GM18858 (cell line): ENCODE data around the gene YARS1.

Experiments
- ATAC-seq: cut with Tn5 transposase; IDR thresholded peaks from one replicate; pipeline ENCODE4 v1.9.1; 2021; ENCODE audit not compliant: unreplicated experiment

The YARS1 gene

GRCh38 chr1:32766328-32766972, 50.7 kb downstream of the YARS1 start:
- ATAC-seq: no peak

- ATAC-seq: no peak
Measured at GRCh38 chr1:32765570-32766327, 51.4 kb downstream of the YARS1 start.

GRCh38 chr1:32764826-32765569, 52.2 kb downstream of the YARS1 start:
- ATAC-seq: no peak

GRCh38 chr1:32763221-32763620, 53.9 kb downstream of the YARS1 start:
- no peak for ATAC-seq

- ATAC-seq: no peak
Measured at GRCh38 chr1:32761936-32762335, 55.2 kb downstream of the YARS1 start.

- ATAC-seq: no peak
Measured at GRCh38 chr1:32761253-32761877, 55.8 kb downstream of the YARS1 start.

- no peak for ATAC-seq
Measured at GRCh38 chr1:32759997-32760623, 57.0 kb downstream of the YARS1 start.

GRCh38 chr1:32759521-32759981, 57.6 kb downstream of the YARS1 start:
- ATAC-seq: no peak

GRCh38 chr1:32758795-32759430, 58.2 kb downstream of the YARS1 start:
- no peak for ATAC-seq

GRCh38 chr1:32758177-32758794, 58.9 kb downstream of the YARS1 start:
- ATAC-seq: no peak

GRCh38 chr1:32757213-32757895, 59.8 kb downstream of the YARS1 start:
- ATAC-seq: no peak

GRCh38 chr1:32755810-32756159, 61.4 kb downstream of the YARS1 start:
- ATAC-seq: no peak

- ATAC-seq: no peak
Measured at GRCh38 chr1:32755098-32755809, 61.9 kb downstream of the YARS1 start.

GRCh38 chr1:32754317-32755097, 62.7 kb downstream of the YARS1 start:
- no peak for ATAC-seq

GRCh38 chr1:32753532-32754316, 63.4 kb downstream of the YARS1 start:
- no peak for ATAC-seq

GRCh38 chr1:32749771-32750170, 67.4 kb downstream of the YARS1 start:
- no peak for ATAC-seq

- no peak for ATAC-seq
Measured at GRCh38 chr1:32749332-32749731, 67.8 kb downstream of the YARS1 start.
